Skeletal muscle satellite cell (primary cell): Measurements from ENCODE around the gene CEP295NL.

Experiments
- H3K27me3 ChIP-seq: 2 replicates; pipeline ENCODE4 v1.7.0; 2013; ENCODE audit warnings: low read length; ENCODE audit not compliant: control insufficient read depth, insufficient read depth
- H3K36me3 ChIP-seq: 2 replicates; pipeline ENCODE4 v1.7.0; 2013; ENCODE audit warnings: mild to moderate bottlenecking, control low read depth, low read length; ENCODE audit not compliant: insufficient read depth
- H3K4me1 ChIP-seq: 2 replicates; pipeline ENCODE4 v1.7.0; 2013; ENCODE audit warnings: low read length; ENCODE audit not compliant: control insufficient read depth, insufficient read depth
- H3K4me2 ChIP-seq: 2 replicates; pipeline ENCODE4 v1.7.0; 2013; ENCODE audit warnings: mild to moderate bottlenecking, low read length
- H3K4me3 ChIP-seq: 2 replicates; pipeline ENCODE4 v1.7.0; 2013; ENCODE audit warnings: low read length
- H3K9ac ChIP-seq: 2 replicates; pipeline ENCODE4 v1.7.0; 2013; ENCODE audit warnings: mild to moderate bottlenecking, low read depth, low read length, moderate library complexity
- H3K9me3 ChIP-seq: replicated peaks from 2 replicates; pipeline ENCODE4 v1.7.0; 2013; ENCODE audit warnings: mild to moderate bottlenecking, control low read depth, low read length

Gene CEP295NL

DNA sequence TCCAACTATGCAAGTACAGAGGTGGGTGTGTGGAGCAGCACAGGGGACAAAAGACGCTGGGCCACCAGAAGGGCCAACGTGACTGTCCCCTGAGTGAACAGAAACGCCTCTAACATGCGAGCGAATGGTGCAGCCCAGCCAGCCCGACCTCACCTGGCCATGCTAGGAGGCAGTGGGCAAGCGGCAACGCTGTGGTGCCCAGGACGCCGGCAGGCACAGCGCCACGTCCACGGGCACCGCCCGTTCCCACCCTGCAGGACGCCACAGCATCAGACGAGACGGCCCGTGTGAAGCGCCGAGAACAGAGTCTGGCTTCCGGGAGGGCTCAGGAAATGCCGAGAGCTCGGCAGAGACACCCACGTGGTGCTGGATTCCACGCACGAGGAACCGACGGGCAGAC is 2.2 kb downstream of the CEP295NL start:
- Histone ChIP-seq H3K4me3 (no peak overlapping the region), H3K4me1 (peaks cover 42% of the 10 kb centered on the region), H3K9ac (no peak overlapping the region), H3K27me3 (no peaks in the 10 kb centered on the region), H3K4me2 (no peak overlapping the region), H3K9me3 (no peaks in the 10 kb centered on the region), H3K36me3 (peaks cover 40% of the 10 kb centered on the region)

DNA sequence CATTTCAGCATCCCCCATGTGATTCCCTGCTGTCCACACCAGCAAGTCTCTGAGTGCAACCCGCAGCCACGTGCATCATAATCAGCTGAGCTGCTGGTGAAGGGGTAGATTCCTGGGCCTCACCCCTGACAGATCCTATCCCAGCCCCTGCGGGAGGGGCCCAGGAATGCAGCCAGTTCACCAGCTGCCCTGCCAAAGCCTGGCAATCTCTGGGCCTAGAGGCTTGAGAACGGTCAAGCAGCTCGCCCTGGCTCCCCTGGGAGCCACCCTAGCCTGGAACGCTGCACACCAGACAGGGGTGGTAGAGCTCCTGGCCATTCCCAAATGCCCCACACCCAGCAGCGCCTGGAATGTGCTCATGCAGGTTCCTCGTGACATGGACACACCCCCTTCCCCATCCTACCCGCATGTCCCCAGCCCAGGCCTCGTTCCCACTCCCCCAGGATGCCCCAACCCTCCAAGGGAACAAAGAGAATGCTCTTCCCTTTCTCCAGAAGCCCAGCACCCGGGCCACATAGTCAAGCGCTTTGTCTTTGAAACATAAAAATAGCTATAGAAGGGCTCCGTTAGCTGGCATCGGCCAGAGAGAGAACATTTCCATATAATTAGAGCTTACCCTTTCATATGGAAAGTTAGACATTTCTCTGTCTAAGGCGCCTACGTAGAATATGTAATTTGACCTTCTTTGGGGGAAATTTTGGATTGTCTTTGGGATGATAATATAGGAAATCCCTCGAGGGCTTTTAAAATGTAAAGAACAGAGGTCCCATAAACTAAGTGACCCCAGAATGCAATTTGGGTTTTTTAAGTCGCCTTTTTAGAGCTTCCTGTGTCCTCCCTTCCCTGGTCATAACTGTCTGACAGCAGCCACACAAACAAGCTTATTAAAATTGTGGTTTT is 3.4 kb downstream of the CEP295NL start:
- Histone ChIP-seq H3K9ac (no peak overlapping the region), H3K27me3 (no peaks in the 10 kb centered on the region), H3K9me3 (no peaks in the 10 kb centered on the region), H3K36me3 (peaks cover 33% of the 10 kb centered on the region), H3K4me1 (peaks cover 52% of the 10 kb centered on the region), H3K4me3 (no peak overlapping the region), H3K4me2 (no peak overlapping the region)

DNA sequence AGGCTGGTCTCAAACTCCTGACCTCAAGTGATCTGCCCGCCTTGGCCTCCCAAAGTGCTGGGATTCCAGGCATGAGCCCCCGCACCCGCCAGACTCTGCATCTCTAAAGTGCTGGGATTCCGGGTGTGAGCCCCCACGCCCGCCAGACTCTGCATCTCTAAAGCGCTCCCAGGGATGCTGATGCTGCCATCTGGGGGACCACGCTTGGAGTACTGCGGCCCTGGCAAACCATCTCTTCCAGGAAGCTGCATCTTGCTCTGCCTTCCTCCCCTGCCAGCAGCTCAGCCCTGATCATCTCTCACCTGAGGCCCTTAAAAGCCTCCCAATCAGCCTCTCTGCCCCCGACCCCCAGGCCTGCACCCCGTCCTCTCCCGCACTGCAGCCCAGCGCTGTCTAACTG is 4.1 kb downstream of the CEP295NL start:
- no peak overlapping the region for H3K9ac ChIP-seq
- no peak overlapping the region for H3K4me2 ChIP-seq
- no peak overlapping the region for H3K4me3 ChIP-seq
- peaks cover 30% of the 10 kb centered on the region for H3K36me3 ChIP-seq
- H3K9me3 ChIP-seq = no peaks in the 10 kb centered on the region
- H3K4me1 ChIP-seq = peaks cover 52% of the 10 kb centered on the region
- no peaks in the 10 kb centered on the region for H3K27me3 ChIP-seq

DNA sequence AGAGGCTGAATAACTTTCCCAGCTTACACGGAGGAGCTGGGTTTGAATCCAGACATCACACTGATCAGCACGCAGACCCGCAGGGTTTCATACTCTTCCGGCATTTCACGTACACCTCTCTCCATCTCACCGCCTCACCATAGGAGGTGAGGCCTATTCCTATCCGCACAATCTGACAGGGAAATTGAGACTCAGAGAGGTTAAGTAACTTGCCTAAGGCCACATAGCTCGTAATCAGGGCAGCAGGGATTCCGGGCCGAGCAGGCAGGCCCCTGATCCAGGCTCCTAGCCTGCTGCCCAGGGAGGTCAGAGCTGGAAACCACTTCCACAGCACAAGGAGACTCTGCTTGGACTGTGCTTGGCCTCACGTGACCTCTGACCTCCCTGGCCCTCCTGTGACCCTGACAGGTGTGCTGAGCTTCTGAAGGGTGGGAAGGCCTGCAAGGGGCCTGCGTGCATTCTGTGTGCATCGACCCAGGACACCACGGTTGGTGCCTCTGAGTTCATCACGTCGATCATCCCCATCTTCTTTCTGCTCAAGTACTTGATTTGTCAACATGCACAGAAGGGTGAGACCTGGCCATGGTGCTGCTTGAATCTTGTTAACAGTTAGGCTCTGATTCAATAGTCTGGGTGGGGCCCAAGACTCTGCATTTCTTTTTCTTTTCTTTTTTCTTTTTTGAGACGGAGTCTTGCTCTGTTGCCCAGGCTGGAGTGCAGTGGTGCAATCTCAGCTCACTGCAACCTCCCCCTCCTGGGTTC is 4.7 kb downstream of the CEP295NL start:
- Histone ChIP-seq H3K4me2 (no peak overlapping the region), H3K4me1 (peaks cover 48% of the 10 kb centered on the region), H3K36me3 (peaks cover 27% of the 10 kb centered on the region), H3K9me3 (no peaks in the 10 kb centered on the region), H3K27me3 (no peaks in the 10 kb centered on the region), H3K4me3 (no peak overlapping the region), H3K9ac (no peak overlapping the region)

DNA sequence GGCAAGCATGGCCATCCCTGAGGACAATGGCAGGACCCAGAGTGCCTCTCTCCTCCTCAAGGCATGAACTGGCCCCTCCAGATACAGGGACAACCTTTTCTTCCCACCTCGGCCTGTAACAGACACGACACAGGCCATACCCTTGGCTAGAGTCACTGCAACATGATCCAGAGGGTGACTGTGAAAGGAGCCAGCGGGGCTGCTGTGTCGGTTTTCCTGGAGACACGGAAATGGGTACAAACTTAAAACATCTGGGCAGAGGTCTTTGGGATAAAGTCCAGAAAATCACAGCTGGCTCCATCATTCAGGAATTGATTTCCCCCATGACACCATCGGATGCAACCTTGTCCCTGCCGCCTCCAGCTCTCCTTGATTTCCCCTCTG is 5.3 kb downstream of the CEP295NL start:
- H3K4me3 ChIP-seq = no peak overlapping the region
- no peaks in the 10 kb centered on the region for H3K9me3 ChIP-seq
- no peak overlapping the region for H3K9ac ChIP-seq
- H3K27me3 ChIP-seq = no peaks in the 10 kb centered on the region
- peaks cover 26% of the 10 kb centered on the region for H3K36me3 ChIP-seq
- peaks cover 42% of the 10 kb centered on the region for H3K4me1 ChIP-seq
- no peak overlapping the region for H3K4me2 ChIP-seq

DNA sequence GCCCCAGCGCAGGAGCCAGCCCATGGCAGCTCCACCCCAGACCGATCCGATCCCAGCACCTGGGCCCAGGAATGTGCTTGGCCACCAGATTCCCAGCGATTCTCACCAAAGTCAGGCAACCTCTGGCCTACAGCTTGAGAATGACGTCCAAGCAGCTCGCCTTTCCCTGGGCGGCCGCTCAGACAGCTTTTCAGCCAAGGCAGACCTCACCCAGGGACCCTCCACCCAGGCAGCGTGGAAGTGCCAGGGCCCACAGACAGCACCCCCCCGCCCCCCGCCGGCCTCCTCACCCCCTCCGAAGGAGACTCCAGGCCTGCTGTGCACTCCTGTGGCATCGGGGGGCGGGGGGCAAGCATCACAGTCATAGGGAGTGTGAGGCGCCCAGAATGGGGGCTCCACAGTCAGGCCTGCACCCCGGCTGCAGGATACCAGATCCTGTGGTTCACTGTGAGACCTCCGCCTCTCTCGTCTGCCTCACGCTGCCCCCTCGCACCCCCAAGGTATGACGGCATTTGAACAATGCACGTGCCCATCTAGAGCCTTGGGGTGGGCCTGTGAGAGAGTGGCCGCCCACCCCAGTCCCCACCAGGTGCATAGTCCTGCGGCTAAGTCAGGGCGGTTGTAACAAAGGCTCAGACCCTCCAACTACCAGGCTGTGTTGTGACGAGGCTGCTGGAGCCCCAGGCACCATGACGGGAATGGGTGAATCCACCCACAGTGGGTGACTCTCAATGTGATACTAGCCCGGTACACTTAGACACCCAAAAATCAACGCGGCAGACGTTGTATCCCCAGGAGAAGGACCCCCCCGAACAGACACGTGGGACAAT is 6.0 kb downstream of the CEP295NL start:
- peak overlapping the region; percentile 62 for H3K4me2 ChIP-seq
- peaks cover 31% of the 10 kb centered on the region for H3K36me3 ChIP-seq
- no peak overlapping the region for H3K9ac ChIP-seq
- H3K4me3 ChIP-seq = no peak overlapping the region
- H3K4me1 ChIP-seq = peaks cover 41% of the 10 kb centered on the region
- no peaks in the 10 kb centered on the region for H3K9me3 ChIP-seq
- H3K27me3 ChIP-seq = no peaks in the 10 kb centered on the region

DNA sequence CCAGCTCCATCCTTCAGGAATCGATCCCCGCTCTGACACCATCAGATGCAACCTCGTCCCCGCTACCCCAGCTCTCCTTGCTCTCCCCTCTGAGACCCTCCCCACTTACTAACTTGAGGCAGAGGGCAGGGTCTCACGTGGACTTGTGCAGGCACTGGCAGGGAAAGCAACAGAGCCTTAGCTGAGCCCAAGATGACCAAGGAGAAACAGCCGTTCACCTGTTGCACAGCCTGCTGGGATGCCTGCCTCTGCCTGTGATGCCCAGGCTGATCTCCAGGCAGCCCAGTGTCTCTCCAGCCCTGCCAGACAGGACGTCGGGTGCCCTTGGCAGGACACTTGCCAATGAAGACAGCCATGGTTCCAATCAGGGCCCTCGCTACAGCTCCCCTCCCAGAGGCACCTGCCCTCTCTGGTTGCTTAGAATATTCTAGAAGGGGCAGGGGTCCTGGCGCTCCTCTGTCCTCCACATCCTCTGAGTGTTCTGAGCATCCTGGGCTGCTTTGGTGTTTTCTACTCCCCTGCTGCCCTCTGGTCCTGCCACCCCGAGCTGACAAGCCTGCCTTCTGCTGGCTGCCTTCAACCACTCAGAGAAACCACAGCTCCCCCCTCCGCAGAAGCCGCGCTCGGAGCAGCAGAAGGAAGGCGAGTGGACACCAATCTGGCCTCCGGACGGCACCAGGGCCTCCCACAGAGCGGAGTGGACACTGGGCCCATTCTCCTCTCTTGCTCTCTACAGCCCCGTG is 6.7 kb downstream of the CEP295NL start:
- Histone ChIP-seq H3K9me3 (no peaks in the 10 kb centered on the region), H3K4me3 (no peak overlapping the region), H3K4me1 (peaks cover 41% of the 10 kb centered on the region), H3K27me3 (no peaks in the 10 kb centered on the region), H3K36me3 (peaks cover 31% of the 10 kb centered on the region), H3K9ac (peak overlapping the region; percentile 5), H3K4me2 (peak overlapping the region; percentile 62)

DNA sequence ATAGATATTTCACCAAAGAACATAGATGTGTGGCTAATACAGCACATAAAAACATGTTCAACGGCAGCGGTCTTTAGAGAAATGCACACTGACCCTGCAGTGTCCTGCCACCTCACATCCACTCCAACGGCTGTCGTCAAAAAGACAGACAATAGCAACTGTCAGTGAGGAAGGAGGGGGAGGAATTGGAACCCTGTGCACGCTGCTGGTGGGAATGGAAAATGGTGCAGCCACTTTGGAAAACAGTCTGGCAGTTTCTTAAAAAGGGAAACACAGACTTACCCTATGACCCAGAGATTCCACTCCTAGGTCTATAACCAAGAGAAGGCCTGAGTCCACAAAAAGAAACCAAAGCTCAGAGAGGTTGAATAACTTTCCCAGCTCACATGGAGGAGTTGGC is 7.7 kb downstream of the CEP295NL start:
- Histone ChIP-seq H3K4me3 (peak overlapping the region; percentile 40), H3K4me2 (peak overlapping the region; percentile 62), H3K36me3 (peaks cover 28% of the 10 kb centered on the region), H3K9ac (peak overlapping the region; percentile 5), H3K4me1 (peaks cover 41% of the 10 kb centered on the region), H3K9me3 (no peaks in the 10 kb centered on the region), H3K27me3 (no peaks in the 10 kb centered on the region)

DNA sequence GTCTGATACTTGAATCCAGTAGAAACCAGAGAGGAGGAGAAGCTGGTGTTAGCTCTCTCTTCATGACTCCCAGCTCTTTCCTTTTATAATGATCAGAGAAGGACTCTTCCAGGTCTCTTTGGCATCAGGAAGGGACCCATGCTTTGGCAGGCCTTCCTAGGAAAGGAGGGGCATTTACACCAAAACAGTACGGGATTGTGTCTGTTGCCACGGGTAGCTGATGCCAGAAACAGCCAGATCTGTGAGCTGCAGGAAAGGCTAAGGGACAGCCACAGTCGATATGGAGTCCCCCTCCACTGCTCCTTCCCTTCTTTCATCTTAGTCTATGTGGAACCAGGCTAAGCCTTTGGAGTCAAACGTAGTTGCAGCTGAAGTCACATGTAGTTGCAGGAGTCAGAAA is 9.3 kb downstream of the CEP295NL start:
- H3K36me3 ChIP-seq = peaks cover 28% of the 10 kb centered on the region

DNA sequence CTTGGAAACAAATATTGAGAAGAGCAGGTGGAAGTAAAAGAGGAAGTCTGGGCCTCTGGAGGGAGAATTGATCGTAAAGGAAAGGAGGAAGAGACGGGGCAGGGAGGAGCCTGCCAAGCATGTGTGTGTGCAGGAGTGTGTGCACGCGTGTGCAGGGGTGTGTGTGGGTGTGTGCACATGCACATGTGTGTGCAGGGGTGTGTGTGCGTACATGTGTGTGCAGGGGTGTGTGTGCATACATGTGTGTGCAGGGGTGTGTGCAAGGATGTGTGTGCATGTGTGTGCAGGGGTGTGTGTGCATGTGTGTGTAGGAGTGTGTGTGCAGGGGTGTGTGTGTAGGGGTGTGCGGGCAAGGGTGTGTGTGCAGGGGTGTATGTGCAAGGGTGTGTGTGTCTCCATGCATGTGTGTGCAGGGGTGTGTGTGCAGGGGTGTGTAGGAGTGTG is 10.0 kb downstream of the CEP295NL start:
- H3K4me3 ChIP-seq = no peak overlapping the region
- peaks cover 39% of the 10 kb centered on the region for H3K4me1 ChIP-seq
- H3K9me3 ChIP-seq = no peaks in the 10 kb centered on the region
- H3K36me3 ChIP-seq = peaks cover 28% of the 10 kb centered on the region
- H3K4me2 ChIP-seq = no peak overlapping the region
- no peaks in the 10 kb centered on the region for H3K27me3 ChIP-seq
- no peak overlapping the region for H3K9ac ChIP-seq

More for the DNA sequence above, 9.3 kb downstream of the CEP295NL start:
- Histone ChIP-seq H3K4me2 (no peak overlapping the region), H3K4me1 (peaks cover 40% of the 10 kb centered on the region), H3K9me3 (no peaks in the 10 kb centered on the region), H3K4me3 (no peak overlapping the region), H3K27me3 (no peaks in the 10 kb centered on the region), H3K9ac (no peak overlapping the region)
